ENCODE measurements around the gene CCDC137. TPM values are rescaled to one million over a fixed set of nuclear protein-coding genes. Genes with fewer than 3 reads are reported as not detected.
A peak's percentile ranks its signal among the peaks of the same experiment; 100 is the strongest.

The CCDC137 gene
- total and polyA plus RNA-seq, 2 of the 13 experiments (the other 11 are each of a cell fraction or from before 2014, with no cell fraction given), result 14.6 to 39.1 TPM

DNA sequence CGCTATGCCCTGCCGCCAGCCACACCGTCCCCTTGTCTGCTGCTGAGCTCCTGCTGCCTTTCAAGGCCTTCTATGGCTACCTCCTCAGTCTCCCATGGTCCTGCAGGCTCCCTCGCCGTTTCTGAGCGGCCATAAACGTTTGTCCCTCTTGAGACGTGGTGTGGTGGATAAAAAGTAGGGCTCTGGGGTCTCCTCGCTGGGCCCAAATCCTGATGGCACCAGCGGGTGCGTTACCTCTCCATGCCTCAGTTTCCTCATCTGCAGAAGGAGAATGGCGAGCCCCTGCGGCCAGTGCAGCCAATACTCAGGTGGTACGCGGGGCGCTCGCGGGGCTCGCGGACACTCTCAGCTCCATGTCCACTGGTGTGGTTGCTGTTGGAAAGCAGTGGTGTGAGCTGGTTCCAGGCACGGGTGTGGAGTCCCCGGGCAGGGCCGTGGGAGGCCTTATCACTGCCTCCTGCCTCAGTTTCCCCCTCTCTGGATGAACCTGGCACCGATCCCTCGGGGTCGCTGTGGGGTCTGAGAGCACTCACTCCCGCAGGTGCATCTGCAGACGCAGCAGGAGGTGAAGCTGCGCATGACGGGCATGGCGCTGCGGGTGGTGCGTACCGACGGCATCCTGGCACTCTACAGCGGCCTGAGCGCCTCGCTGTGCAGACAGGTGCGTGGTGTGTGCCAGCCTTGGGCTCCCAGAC, 48.0 kb downstream of the CCDC137 start (continued):
- TF ChIP-seq, protein P1, sequence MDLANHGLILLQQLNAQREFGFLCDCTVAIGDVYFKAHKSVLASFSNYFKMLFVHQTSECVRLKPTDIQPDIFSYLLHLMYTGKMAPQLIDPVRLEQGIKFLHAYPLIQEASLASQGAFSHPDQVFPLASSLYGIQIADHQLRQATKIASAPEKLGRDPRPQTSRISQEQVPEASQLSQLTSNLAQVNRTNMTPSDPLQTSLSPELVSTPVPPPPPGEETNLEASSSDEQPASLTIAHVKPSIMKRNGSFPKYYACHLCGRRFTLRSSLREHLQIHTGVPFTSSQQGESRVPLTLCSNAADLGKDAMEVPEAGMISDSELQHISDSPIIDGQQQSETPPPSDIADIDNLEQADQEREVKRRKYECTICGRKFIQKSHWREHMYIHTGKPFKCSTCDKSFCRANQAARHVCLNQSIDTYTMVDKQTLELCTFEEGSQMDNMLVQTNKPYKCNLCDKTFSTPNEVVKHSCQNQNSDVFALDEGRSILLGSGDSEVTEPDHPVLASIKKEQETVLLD (CRISPR knock-in tag; IDR thresholded peaks at IDR 0.05; ENCODE audit: low read depth), result no peak
- TF ChIP-seq ZNF160 (CRISPR knock-in tag; IDR thresholded peaks at IDR 0.05) (no peak), ZFX (CRISPR knock-in tag; IDR thresholded peaks at IDR 0.05; ENCODE audit: low read depth) (no peak), HDAC2 (CRISPR knock-in tag; IDR thresholded peaks at IDR 0.05) (no peak), ZNF737 (CRISPR knock-in tag; IDR thresholded peaks at IDR 0.05; ENCODE audit: borderline replicate concordance) (no peak; the same call in 1 of the 2 replicates), SMAD1 (CRISPR knock-in tag; IDR thresholded peaks at IDR 0.05; ENCODE audit: borderline replicate concordance, low read depth) (no peak), TARDBP (CRISPR knock-in tag; IDR thresholded peaks at IDR 0.05) (no peak), SPEN (CRISPR knock-in tag; IDR thresholded peaks at IDR 0.05; ENCODE audit: low read depth) (0 out of 2 replicates have a peak, but pooled peaks have one; percentile 5), ZNF550 (CRISPR knock-in tag; IDR thresholded peaks at IDR 0.05; ENCODE audit: borderline replicate concordance) (peak; percentile 59; the same call in 1 of the 2 replicates), RFX5 (IDR thresholded peaks at IDR 0.05; ENCODE audit: low read depth, low read length) (no peak), NKX3-1 (CRISPR knock-in tag; IDR thresholded peaks at IDR 0.05) (no peak), BHLHE40 (IDR thresholded peaks at IDR 0.05; ENCODE audit: low read length) (no peak), ZEB1 (IDR thresholded peaks at IDR 0.05; ENCODE audit: insufficient replicate concordance, low read depth) (no peak)
- TF ChIP-seq, protein P2, sequence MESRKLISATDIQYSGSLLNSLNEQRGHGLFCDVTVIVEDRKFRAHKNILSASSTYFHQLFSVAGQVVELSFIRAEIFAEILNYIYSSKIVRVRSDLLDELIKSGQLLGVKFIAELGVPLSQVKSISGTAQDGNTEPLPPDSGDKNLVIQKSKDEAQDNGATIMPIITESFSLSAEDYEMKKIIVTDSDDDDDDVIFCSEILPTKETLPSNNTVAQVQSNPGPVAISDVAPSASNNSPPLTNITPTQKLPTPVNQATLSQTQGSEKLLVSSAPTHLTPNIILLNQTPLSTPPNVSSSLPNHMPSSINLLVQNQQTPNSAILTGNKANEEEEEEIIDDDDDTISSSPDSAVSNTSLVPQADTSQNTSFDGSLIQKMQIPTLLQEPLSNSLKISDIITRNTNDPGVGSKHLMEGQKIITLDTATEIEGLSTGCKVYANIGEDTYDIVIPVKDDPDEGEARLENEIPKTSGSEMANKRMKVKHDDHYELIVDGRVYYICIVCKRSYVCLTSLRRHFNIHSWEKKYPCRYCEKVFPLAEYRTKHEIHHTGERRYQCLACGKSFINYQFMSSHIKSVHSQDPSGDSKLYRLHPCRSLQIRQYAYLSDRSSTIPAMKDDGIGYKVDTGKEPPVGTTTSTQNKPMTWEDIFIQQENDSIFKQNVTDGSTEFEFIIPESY (CRISPR knock-in tag; IDR thresholded peaks at IDR 0.05), result peak; percentile 86
- TF ChIP-seq, protein P3, sequence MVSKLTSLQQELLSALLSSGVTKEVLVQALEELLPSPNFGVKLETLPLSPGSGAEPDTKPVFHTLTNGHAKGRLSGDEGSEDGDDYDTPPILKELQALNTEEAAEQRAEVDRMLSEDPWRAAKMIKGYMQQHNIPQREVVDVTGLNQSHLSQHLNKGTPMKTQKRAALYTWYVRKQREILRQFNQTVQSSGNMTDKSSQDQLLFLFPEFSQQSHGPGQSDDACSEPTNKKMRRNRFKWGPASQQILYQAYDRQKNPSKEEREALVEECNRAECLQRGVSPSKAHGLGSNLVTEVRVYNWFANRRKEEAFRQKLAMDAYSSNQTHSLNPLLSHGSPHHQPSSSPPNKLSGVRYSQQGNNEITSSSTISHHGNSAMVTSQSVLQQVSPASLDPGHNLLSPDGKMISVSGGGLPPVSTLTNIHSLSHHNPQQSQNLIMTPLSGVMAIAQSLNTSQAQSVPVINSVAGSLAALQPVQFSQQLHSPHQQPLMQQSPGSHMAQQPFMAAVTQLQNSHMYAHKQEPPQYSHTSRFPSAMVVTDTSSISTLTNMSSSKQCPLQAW (CRISPR knock-in tag; IDR thresholded peaks at IDR 0.05), result no peak
- TF ChIP-seq, protein P4, sequence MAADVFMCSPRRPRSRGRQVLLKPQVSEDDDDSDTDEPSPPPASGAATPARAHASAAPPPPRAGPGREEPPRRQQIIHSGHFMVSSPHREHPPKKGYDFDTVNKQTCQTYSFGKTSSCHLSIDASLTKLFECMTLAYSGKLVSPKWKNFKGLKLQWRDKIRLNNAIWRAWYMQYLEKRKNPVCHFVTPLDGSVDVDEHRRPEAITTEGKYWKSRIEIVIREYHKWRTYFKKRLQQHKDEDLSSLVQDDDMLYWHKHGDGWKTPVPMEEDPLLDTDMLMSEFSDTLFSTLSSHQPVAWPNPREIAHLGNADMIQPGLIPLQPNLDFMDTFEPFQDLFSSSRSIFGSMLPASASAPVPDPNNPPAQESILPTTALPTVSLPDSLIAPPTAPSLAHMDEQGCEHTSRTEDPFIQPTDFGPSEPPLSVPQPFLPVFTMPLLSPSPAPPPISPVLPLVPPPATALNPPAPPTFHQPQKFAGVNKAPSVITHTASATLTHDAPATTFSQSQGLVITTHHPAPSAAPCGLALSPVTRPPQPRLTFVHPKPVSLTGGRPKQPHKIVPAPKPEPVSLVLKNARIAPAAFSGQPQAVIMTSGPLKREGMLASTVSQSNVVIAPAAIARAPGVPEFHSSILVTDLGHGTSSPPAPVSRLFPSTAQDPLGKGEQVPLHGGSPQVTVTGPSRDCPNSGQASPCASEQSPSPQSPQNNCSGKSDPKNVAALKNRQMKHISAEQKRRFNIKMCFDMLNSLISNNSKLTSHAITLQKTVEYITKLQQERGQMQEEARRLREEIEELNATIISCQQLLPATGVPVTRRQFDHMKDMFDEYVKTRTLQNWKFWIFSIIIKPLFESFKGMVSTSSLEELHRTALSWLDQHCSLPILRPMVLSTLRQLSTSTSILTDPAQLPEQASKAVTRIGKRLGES (CRISPR knock-in tag; IDR thresholded peaks at IDR 0.05; ENCODE audit: borderline replicate concordance), result no peak
- TF ChIP-seq, protein P5, sequence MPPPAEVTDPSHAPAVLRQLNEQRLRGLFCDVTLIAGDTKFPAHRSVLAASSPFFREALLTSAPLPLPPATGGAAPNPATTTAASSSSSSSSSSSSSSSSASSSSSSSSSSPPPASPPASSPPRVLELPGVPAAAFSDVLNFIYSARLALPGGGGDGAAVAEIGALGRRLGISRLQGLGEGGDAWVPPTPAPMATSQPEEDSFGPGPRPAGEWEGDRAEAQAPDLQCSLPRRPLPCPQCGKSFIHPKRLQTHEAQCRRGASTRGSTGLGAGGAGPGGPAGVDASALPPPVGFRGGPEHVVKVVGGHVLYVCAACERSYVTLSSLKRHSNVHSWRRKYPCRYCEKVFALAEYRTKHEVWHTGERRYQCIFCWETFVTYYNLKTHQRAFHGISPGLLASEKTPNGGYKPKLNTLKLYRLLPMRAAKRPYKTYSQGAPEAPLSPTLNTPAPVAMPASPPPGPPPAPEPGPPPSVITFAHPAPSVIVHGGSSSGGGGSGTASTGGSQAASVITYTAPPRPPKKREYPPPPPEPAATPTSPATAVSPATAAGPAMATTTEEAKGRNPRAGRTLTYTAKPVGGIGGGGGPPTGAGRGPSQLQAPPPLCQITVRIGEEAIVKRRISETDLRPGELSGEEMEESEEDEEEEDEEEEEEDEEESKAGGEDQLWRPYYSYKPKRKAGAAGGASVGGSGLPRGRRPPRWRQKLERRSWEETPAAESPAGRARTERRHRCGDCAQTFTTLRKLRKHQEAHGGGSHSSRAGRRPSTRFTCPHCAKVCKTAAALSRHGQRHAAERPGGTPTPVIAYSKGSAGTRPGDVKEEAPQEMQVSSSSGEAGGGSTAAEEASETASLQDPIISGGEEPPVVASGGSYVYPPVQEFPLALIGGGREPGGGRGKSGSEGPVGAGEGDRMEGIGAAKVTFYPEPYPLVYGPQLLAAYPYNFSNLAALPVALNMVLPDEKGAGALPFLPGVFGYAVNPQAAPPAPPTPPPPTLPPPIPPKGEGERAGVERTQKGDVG (CRISPR knock-in tag; IDR thresholded peaks at IDR 0.05; ENCODE audit: borderline replicate concordance), result peak; percentile 87
